K562 (cell line): ENCODE measurements around the gene FAM184B. TPM values are rescaled to one million over a fixed set of nuclear protein-coding genes. Genes with fewer than 3 reads are reported as not detected.

Experiments
- CBFB ChIP-seq: sonication (generic); formaldehyde crosslinking; IDR thresholded peaks from 2 replicates; pipeline ENCODE4 v1.4.0; 2020; ENCODE audit warnings: mild to moderate bottlenecking, missing genetic modification reagents
- CEBPG ChIP-seq, 3 experiments: fragments of 200-800 bp in 1 of 3; sonication (Bioruptor generic) in 1 of 3; sonication (generic) in 1 of 3; formaldehyde crosslinking in 1 of 3; IDR thresholded peaks in 2 of 3; conservative IDR thresholded peaks in 1 of 3; 2 replicates each; pipeline versions ENCODE4 v1.6.1 to v1.8.0; 2016 to 2022; ENCODE audit warnings: missing compliant biosample characterization in 2 of 3, missing genetic modification characterization in 2 of 3, mild to moderate bottlenecking in 1 of 3, missing genetic modification reagents in 1 of 3
- CHD1 ChIP-seq: fragments of 200-600 bp; sonication (generic); IDR thresholded peaks from one replicate; pipeline ENCODE4 v1.6.1; 2012; ENCODE audit warnings: mild to moderate bottlenecking, moderate library complexity, low read length, inconsistent platforms
- CREBBP ChIP-seq: IDR thresholded peaks from one replicate; pipeline ENCODE4 v1.6.1; 2012; ENCODE audit warnings: low read depth, mild to moderate bottlenecking, control low read depth, inconsistent platforms, low read length
- HBP1 ChIP-seq: fragments of 450-650 bp; formaldehyde crosslinking; IDR thresholded peaks from 2 replicates; pipeline ENCODE4 v1.4.0; 2022; ENCODE audit warnings: missing genetic modification characterization
- MAFG ChIP-seq: fragments of 450-650 bp; conservative IDR thresholded peaks from 2 replicates; pipeline ENCODE4 v1.6.1; 2016; ENCODE audit warnings: missing genetic modification characterization, missing compliant biosample characterization
- POLR2H ChIP-seq: IDR thresholded peaks from 2 replicates; pipeline ENCODE4 v1.6.1; 2016; ENCODE audit warnings: missing genetic modification characterization, low read depth, mild to moderate bottlenecking, control low read depth, missing compliant biosample characterization, moderate library complexity
- POLR3A ChIP-seq: IDR thresholded peaks from 2 replicates; pipeline ENCODE4 v1.6.1; 2011; ENCODE audit warnings: borderline replicate concordance, mild to moderate bottlenecking, moderate library complexity; ENCODE audit not compliant: insufficient read length, insufficient read depth; ENCODE audit errors: extremely low read depth
- ZFPM2 ChIP-seq: fragments of 250-450 bp; sonication (Bioruptor Pico); IDR thresholded peaks from 2 replicates; pipeline ENCODE4 v1.5.1; 2022; ENCODE audit warnings: mild to moderate bottlenecking
- polyA plus RNA-seq, 8 experiments: library from polyadenylated mRNA; depleted of rRNA in 4 of 8; stranded (reverse) in 5 of 8; unstranded in 3 of 8; fragments of >200 nt; fragmentation: Nextera tagmentation in 2 of 8; fragmentation: Illumina TruSeq in 1 of 8; extraction: Ambion mirVana in 2 of 8; extraction: Trizol in 1 of 8; gene quantifications; 2 replicates each; pipeline versions ENCODE4 v1.2.1 to v1.2.3, GENCODE V29; 2011 to 2014; ENCODE audit warnings: inconsistent platforms in 1 of 8, missing spikeins in 1 of 8
- total RNA-seq, 7 experiments: library from RNA; depleted of rRNA in 6 of 7; stranded (reverse); fragments of >200 nt in 6 of 7; fragmentation: Illumina TruSeq in 2 of 7; extraction: Trizol in 2 of 7; gene quantifications; 2 replicates each; pipeline versions ENCODE4 v1.2.1 to v1.2.3, GENCODE V29; 2011 to 2021; ENCODE audit warnings: low replicate concordance in 1 of 7
- TF ChIP-seq, protein P1 (sequence below), 2 experiments: fragments of 450-650 bp; IDR thresholded peaks; 2 replicates each; pipeline ENCODE4 v1.6.1; 2016; ENCODE audit warnings: mild to moderate bottlenecking in 2 of 2, borderline replicate concordance in 1 of 2, low read depth in 1 of 2, moderate library complexity in 1 of 2
- TF ChIP-seq, protein P2 (sequence below): sonication (generic); formaldehyde crosslinking; IDR thresholded peaks from 2 replicates; pipeline ENCODE4 v1.8.0; 2022; ENCODE audit warnings: missing genetic modification reagents, mild to moderate bottlenecking, moderate library complexity, borderline replicate concordance
- TF ChIP-seq, protein P3 (sequence below): fragments of 250-450 bp; sonication (Bioruptor Pico); IDR thresholded peaks from 2 replicates; pipeline ENCODE4 v1.5.1; 2021; ENCODE audit warnings: mild to moderate bottlenecking

Gene FAM184B
- total and polyA plus RNA-seq, 9 of the 15 experiments (the other 6 are each of a cell fraction or from before 2014, with no cell fraction given) = not detected

- TF ChIP-seq, protein P1, sequence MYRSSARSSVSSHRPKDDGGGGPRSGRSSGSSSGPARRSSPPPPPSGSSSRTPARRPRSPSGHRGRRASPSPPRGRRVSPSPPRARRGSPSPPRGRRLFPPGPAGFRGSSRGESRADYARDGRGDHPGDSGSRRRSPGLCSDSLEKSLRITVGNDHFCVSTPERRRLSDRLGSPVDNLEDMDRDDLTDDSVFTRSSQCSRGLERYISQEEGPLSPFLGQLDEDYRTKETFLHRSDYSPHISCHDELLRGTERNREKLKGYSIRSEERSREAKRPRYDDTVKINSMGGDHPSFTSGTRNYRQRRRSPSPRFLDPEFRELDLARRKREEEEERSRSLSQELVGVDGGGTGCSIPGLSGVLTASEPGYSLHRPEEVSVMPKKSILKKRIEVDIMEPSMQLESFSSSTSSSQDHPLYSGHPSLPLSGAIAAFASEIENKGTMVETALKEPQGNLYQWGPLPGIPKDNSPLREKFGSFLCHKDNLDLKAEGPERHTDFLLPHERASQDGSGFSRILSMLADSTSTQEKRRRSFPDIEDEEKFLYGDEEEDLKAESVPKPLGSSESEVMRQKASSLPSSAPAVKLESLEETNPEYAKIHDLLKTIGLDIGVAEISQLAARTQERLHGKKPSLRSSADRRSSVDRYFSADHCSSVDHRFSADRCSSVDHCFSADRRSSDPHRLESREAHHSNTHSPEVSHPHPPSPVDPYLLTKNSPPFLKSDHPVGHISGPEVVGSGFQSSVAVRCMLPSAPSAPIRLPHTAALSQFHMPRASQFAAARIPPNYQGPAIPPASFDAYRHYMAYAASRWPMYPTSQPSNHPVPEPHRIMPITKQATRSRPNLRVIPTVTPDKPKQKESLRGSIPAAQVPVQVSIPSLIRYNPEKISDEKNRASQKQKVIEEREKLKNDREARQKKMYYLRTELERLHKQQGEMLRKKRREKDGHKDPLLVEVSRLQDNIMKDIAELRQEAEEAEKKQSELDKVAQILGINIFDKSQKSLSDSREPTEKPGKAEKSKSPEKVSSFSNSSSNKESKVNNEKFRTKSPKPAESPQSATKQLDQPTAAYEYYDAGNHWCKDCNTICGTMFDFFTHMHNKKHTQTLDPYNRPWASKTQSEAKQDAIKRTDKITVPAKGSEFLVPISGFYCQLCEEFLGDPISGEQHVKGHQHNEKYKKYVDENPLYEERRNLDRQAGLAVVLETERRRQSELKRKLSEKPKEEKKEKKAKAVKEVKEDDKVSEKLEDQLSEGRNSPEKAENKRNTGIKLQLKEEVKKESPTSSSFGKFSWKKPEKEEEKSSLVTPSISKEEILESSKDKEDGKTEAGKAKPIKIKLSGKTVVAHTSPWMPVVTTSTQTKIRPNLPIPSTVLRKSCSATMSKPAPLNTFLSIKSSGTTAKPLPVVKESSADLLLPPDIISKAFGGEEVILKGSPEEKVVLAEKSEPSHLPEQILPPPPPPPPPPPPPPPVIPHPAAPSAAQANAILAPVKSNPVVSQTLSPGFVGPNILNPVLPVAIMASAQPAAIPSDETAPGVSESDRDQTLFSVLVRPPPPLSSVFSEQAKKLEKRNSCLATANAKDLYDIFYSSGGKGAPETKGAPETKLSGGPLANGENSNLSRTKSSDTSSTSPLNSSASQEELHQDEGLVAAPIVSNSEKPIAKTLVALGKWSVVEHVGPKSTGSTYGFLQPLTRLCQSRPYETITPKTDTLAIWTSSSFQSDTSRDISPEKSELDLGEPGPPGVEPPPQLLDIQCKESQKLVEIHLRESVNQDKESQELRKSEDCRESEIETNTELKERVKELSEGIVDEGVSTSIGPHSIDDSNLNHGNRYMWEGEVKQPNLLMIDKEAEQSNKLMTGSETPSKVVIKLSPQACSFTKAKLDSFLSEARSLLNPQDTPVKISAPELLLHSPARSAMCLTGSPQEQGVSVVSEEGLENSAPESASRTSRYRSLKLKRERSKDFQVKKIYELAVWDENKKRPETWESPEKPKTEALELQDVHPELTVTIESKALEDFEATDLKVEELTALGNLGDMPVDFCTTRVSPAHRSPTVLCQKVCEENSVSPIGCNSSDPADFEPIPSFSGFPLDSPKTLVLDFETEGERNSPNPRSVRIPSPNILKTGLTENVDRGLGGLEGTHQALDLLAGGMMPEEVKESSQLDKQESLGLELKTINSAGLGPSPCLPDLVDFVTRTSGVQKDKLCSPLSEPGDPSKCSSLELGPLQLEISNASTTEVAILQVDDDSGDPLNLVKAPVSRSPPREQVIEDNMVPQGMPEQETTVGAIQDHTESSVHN (IDR thresholded peaks at IDR 0.05; ENCODE audit: borderline replicate concordance in 1 of 2, low read depth in 1 of 2) = no peak
- TF ChIP-seq CHD1 (no peak), HBP1 (no peak), CBFB (CRISPR knock-in tag) (no peak), POLR3A (no peak), CREBBP (no peak), CEBPG (CRISPR knock-in tag; IDR thresholded peaks at IDR 0.05) (no peak), CEBPG (tag; conservative IDR thresholded peaks at IDR 0.05 in 1 of 2, IDR thresholded peaks at IDR 0.05 in 1 of 2) (no peak), ZFPM2 (CRISPR knock-in tag) (no peak), MAFG (tag) (no peak), POLR2H (no peak)
- TF ChIP-seq, protein P2, sequence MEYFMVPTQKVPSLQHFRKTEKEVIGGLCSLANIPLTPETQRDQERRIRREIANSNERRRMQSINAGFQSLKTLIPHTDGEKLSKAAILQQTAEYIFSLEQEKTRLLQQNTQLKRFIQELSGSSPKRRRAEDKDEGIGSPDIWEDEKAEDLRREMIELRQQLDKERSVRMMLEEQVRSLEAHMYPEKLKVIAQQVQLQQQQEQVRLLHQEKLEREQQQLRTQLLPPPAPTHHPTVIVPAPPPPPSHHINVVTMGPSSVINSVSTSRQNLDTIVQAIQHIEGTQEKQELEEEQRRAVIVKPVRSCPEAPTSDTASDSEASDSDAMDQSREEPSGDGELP (CRISPR knock-in tag) = no peak
- TF ChIP-seq, protein P3, sequence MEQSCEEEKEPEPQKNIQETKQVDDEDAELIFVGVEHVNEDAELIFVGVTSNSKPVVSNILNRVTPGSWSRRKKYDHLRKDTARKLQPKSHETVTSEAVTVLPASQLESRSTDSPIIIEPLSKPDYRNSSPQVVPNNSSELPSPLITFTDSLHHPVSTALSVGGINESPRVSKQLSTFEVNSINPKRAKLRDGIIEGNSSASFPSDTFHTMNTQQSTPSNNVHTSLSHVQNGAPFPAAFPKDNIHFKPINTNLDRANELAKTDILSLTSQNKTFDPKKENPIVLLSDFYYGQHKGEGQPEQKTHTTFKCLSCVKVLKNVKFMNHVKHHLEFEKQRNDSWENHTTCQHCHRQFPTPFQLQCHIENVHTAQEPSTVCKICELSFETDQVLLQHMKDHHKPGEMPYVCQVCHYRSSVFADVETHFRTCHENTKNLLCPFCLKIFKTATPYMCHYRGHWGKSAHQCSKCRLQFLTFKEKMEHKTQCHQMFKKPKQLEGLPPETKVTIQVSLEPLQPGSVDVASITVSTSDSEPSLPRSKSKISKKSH = no peak
These were observed 111.0 kb downstream of the FAM184B start (continued) for GRCh38 chr4:17670423-17670822.
